Right lobe of liver (tissue), 4 donors: ENCODE results near the gene BIN2.

Experiments
- CTCF ChIP-seq, 4 donors: fragments of 200-600 bp in 3 of 4; fragments of 450-650 bp in 1 of 4; IDR thresholded peaks; one replicate each; pipeline versions ENCODE4 v1.5.1 to v1.8.0; 2016 to 2022; ENCODE audit warnings: antibody characterized with exemption in 4 of 4, mild to moderate bottlenecking in 2 of 4
- POLR2A ChIP-seq: fragments of 450-650 bp; IDR thresholded peaks from one replicate; pipeline ENCODE4 v1.6.1; 2017; ENCODE audit warnings: antibody characterized with exemption, mild to moderate bottlenecking
- donor health status: DM: no; HTN: no; CAD: no.
- donor health status: DM: no; HTN: no; CAD: no.
- donor health status: DM: no; HTN: yes; CAD: no.

GRCh38 chr12:51245476-51246253 is 78.3 kb downstream of the BIN2 start:
- TF ChIP-seq CTCF (IDR thresholded peaks at IDR 0.05) = no peak
- no peak for TF ChIP-seq POLR2A
